Astrocyte (in vitro differentiated cells and primary cell): ENCODE data around the gene GPSM3. TPM values are rescaled to one million over a fixed set of nuclear protein-coding genes. Genes with fewer than 3 reads are reported as not detected.

ENCODE experiments used
- DNase-seq: peaks from one replicate; pipeline ENCODE4 v3.0.0-alpha.2; 2010; ENCODE audit warnings: low read depth
- FAIRE-seq: peaks from 2 replicates; lab custom pipeline; 2011; peaks lifted over from hg19 to GRCh38; lab: Jason Lieb, UNC
- H2AFZ ChIP-seq: 2 replicates; pipeline ENCODE4 v1.6.0; 2012; ENCODE audit warnings: low read depth, low read length, inconsistent platforms
- H3K27ac ChIP-seq: 2 replicates; pipeline ENCODE4 v1.5.1; 2011; ENCODE audit warnings: low read depth, low read length, inconsistent platforms
- H3K27me3 ChIP-seq: 2 replicates; pipeline ENCODE4 v1.6.0; 2011; ENCODE audit warnings: low read length, inconsistent platforms; ENCODE audit not compliant: insufficient read depth
- H3K36me3 ChIP-seq: 2 replicates; pipeline ENCODE4 v1.5.1; 2011; ENCODE audit warnings: low read length, inconsistent platforms; ENCODE audit not compliant: insufficient read depth
- H3K4me1 ChIP-seq: 2 replicates; pipeline ENCODE4 v1.5.1; 2011; ENCODE audit warnings: low read length, inconsistent platforms; ENCODE audit not compliant: insufficient read depth
- H3K4me2 ChIP-seq: 2 replicates; pipeline ENCODE4 v1.6.0; 2012; ENCODE audit warnings: low read length, inconsistent platforms
- H3K4me3 ChIP-seq: 2 replicates; pipeline ENCODE4 v1.5.1; 2011; ENCODE audit warnings: low read depth, mild to moderate bottlenecking, low read length, inconsistent platforms; ENCODE audit not compliant: insufficient read depth
- H3K79me2 ChIP-seq: 2 replicates; pipeline ENCODE4 v1.6.0; 2012; ENCODE audit warnings: mild to moderate bottlenecking, low read length, inconsistent platforms; ENCODE audit not compliant: insufficient read depth
- H3K9ac ChIP-seq: 2 replicates; pipeline ENCODE4 v1.6.0; 2012; ENCODE audit warnings: mild to moderate bottlenecking, low read length, inconsistent platforms
- H3K9me3 ChIP-seq: 2 replicates; pipeline ENCODE4 v1.5.1; 2012; ENCODE audit warnings: low read depth, mild to moderate bottlenecking, low read length, inconsistent platforms; ENCODE audit not compliant: insufficient read depth
- H4K20me1 ChIP-seq: 2 replicates; pipeline ENCODE4 v1.6.0; 2012; ENCODE audit warnings: low read length, inconsistent platforms; ENCODE audit not compliant: insufficient read depth
- H3K27ac Mint-ChIP-seq: one replicate; pipeline ENCODE4 v1.8.0; 2021; ENCODE audit warnings: mild to moderate bottlenecking, mixed read lengths; ENCODE audit not compliant: unreplicated experiment
- H3K27me3 Mint-ChIP-seq: one replicate; pipeline ENCODE4 v1.8.0; 2021; ENCODE audit warnings: low read depth, mixed read lengths; ENCODE audit not compliant: unreplicated experiment
- H3K36me3 Mint-ChIP-seq: one replicate; pipeline ENCODE4 v1.8.0; 2021; ENCODE audit warnings: low read depth, mixed read lengths; ENCODE audit not compliant: unreplicated experiment
- H3K4me1 Mint-ChIP-seq: one replicate; pipeline ENCODE4 v1.8.0; 2021; ENCODE audit warnings: low read depth, mixed read lengths; ENCODE audit not compliant: unreplicated experiment
- H3K4me3 Mint-ChIP-seq: one replicate; pipeline ENCODE4 v1.8.0; 2021; ENCODE audit warnings: mild to moderate bottlenecking, moderate library complexity, mixed read lengths; ENCODE audit not compliant: unreplicated experiment
- H3K9me3 Mint-ChIP-seq: one replicate; pipeline ENCODE4 v1.8.0; 2021; ENCODE audit warnings: mild to moderate bottlenecking, mixed read lengths; ENCODE audit not compliant: unreplicated experiment
- EZH2 ChIP-seq: IDR thresholded peaks from 2 replicates; pipeline ENCODE4 v1.6.1; 2012; ENCODE audit warnings: mild to moderate bottlenecking, low read length, inconsistent platforms; ENCODE audit not compliant: insufficient read depth
- total RNA-seq: library from RNA; stranded (reverse); gene quantifications from 2 replicates; pipeline ENCODE4 v1.2.1, GENCODE V29; 2021
- TF ChIP-seq, protein P1 (sequence below): IDR thresholded peaks from 2 replicates; pipeline ENCODE4 v1.5.1; 2011; ENCODE audit warnings: low read depth, mild to moderate bottlenecking, inconsistent platforms, low read length, moderate library complexity; ENCODE audit not compliant: insufficient read depth

GPSM3 gene
- total RNA-seq, 1 donor from 2014 or later, result 9.6 TPM

DNA sequence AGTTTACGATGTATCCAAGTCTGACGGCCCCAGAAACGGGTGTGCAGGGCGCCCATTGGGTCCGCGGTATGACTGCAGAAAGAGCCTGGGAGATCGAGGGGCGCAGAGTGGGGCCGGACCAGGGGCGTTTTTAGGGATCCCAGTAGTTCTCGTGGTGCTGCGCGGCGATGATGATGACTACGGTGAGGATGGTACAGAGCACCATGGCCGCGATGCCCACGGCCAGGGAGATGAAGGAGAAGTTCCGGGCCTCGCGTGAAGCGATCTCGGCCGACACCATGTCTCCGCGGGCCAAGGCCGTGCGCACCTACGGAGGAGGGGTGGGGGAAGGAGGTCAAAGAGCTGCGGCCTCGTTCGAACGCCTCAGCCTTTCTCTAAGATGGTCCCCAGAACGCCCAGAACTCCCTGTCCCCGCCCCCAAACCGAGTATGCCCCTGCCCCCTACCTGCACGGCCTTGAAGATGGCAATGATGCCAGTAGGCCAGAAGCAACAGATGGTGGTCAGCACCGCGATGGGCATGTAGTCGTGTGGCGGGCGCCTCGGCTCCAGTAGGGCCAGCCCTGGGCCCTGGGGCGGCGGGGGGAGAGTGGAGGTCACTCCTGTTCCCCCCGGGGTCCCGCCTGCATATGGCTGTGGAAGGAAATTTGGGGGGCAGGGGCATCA is 43.2 kb downstream of the GPSM3 start:
- DNase-seq, result no peak
- peaks cover 33% of the 10 kb centered on the region for H3K27me3 Mint-ChIP-seq
- Histone ChIP-seq H3K4me2 (peak overlapping the region; percentile 66), H3K9ac (no peak overlapping the region), H3K4me3 (peak overlapping the region; percentile 35), H4K20me1 (no peaks in the 10 kb centered on the region), H3K27ac (no peak overlapping the region), H3K4me1 (peaks cover 16% of the 10 kb centered on the region), H3K36me3 (no peaks in the 10 kb centered on the region), H2AFZ (peak overlapping the region; percentile 61), H3K27me3 (peaks cover 37% of the 10 kb centered on the region), H3K9me3 (no peaks in the 10 kb centered on the region), H3K79me2 (peaks cover under 1% of the 10 kb centered on the region)
- no peak overlapping the region for H3K4me3 Mint-ChIP-seq
- H3K36me3 Mint-ChIP-seq, result peaks cover 6% of the 10 kb centered on the region
- FAIRE-seq, result no peak
- H3K9me3 Mint-ChIP-seq, result peaks cover 9% of the 10 kb centered on the region
- H3K4me1 Mint-ChIP-seq, result peaks cover 22% of the 10 kb centered on the region
- H3K27ac Mint-ChIP-seq, result no peak overlapping the region
- peak; percentile 1 for TF ChIP-seq EZH2
- TF ChIP-seq, protein P1, sequence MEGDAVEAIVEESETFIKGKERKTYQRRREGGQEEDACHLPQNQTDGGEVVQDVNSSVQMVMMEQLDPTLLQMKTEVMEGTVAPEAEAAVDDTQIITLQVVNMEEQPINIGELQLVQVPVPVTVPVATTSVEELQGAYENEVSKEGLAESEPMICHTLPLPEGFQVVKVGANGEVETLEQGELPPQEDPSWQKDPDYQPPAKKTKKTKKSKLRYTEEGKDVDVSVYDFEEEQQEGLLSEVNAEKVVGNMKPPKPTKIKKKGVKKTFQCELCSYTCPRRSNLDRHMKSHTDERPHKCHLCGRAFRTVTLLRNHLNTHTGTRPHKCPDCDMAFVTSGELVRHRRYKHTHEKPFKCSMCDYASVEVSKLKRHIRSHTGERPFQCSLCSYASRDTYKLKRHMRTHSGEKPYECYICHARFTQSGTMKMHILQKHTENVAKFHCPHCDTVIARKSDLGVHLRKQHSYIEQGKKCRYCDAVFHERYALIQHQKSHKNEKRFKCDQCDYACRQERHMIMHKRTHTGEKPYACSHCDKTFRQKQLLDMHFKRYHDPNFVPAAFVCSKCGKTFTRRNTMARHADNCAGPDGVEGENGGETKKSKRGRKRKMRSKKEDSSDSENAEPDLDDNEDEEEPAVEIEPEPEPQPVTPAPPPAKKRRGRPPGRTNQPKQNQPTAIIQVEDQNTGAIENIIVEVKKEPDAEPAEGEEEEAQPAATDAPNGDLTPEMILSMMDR, result no peak

DNA sequence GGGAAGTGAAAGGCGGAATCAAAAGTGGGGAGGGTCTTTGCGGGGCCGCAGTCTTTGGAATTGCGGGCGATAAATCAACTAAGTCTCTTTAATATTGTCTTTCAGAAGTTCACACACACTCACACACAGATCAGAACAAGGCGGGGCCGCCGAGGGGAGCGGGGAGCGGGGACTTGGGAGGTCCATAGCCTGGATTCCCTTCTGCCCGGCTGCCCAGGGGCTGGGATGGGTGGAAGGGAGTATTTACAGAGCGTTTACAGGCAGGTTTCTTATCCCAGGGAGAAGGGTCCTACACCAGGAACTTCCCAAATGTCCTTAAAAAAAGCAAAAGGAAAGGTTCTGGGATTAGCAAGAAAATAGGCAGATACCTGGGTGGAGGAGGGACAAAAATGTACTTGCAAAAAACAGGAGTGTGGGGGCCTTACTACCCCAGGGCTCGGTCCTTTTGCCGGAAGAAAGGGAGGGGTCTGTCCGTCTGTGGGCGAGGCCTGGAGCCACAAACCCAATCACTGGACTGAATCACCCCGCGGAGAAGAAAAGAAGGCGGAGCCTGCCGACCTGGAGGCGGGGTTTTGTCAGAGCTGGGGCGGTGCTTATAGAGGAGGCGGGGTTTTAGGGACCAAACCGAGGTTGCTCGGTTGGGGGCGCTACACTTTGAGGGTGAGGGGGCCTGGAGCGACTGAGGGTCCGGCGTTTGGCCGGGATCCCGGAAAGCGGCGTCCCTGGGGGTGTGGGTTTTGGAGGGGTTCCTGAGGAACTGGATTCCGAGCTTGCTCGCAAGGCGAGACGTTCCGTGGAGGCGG is 44.0 kb downstream of the GPSM3 start:
- no peaks in the 10 kb centered on the region for H3K79me2 ChIP-seq
- Mint-ChIP-seq H3K9me3 (peaks cover 9% of the 10 kb centered on the region), H3K4me3 (peak overlapping the region; percentile 71), H3K27ac (no peak overlapping the region), H3K36me3 (peaks cover 6% of the 10 kb centered on the region), H3K27me3 (peaks cover 33% of the 10 kb centered on the region), H3K4me1 (peaks cover 22% of the 10 kb centered on the region)
- DNase-seq (peak; percentile 6), FAIRE-seq (no peak)
- no peaks in the 10 kb centered on the region for H3K9me3 ChIP-seq
- no peaks in the 10 kb centered on the region for H3K36me3 ChIP-seq
- peak overlapping the region; percentile 66 for H3K4me2 ChIP-seq
- peaks cover 16% of the 10 kb centered on the region for H3K4me1 ChIP-seq
- peak overlapping the region; percentile 35 for H3K4me3 ChIP-seq
- no peak overlapping the region for H3K9ac ChIP-seq
- no peak overlapping the region for H3K27ac ChIP-seq
- no peaks in the 10 kb centered on the region for H4K20me1 ChIP-seq
- peaks cover 37% of the 10 kb centered on the region for H3K27me3 ChIP-seq
- TF ChIP-seq, protein P1, result no peak
- peak; percentile 27 for TF ChIP-seq EZH2
- H2AFZ ChIP-seq, result peak overlapping the region; percentile 61
